Ishikawa (cell line): ENCODE measurements around the gene CEP104.

Source experiments
- CEBPB ChIP-seq: IDR thresholded peaks from 2 replicates; pipeline ENCODE4 v1.6.1; 2012
- CREB1 ChIP-seq: IDR thresholded peaks from 2 replicates; pipeline ENCODE4 v1.6.1; 2012; ENCODE audit warnings: low read depth
- EGR1 ChIP-seq: IDR thresholded peaks from 2 replicates; pipeline ENCODE4 v1.6.1; 2012
- EP300 ChIP-seq: IDR thresholded peaks from 2 replicates; pipeline ENCODE4 v1.6.1; 2012; ENCODE audit warnings: borderline replicate concordance
- RAD21 ChIP-seq: IDR thresholded peaks from 2 replicates; pipeline ENCODE4 v1.6.1; 2012; ENCODE audit warnings: low read depth
- REST ChIP-seq: IDR thresholded peaks from 2 replicates; pipeline ENCODE4 v1.6.1; 2012; ENCODE audit warnings: low read depth, mild to moderate bottlenecking
- TAF1 ChIP-seq: IDR thresholded peaks from 2 replicates; pipeline ENCODE4 v1.6.1; 2012; ENCODE audit warnings: low read depth, mild to moderate bottlenecking
- TF ChIP-seq, protein P1 (sequence below): IDR thresholded peaks from 2 replicates; pipeline ENCODE4 v1.6.1; 2012
- TF ChIP-seq, protein P2 (sequence below): IDR thresholded peaks from 2 replicates; pipeline ENCODE4 v1.6.1; 2012

DNA sequence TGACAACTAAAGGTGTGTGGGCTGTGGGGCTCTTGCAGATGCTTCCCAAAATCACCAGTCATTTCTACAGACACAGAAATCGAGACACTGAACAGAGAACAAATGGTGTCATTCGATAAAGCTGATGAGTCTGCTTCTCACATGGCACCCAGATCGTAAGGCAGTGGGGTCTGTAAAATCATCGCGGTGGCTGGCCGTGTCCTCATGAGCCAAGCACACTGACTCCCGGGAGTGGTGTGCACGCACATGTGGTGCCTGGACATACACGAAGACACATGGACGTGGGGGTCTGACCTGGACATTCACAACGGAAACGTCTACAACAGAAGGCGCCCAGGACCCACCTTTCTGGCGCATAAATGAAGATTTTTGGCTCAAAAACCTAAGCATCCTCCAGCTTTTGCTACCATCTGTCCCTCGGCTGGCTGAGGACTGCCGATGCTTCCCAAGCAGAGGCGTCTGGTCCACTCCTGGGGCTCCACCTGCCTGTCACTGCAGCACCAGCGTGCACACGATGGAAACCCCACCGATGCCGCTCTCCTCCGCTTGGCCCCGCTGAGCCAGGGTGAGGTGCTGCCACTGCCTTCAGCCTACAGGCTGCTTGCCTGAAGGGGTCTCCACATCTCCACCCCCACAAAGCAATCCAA, 77.6 kb downstream of the CEP104 start:
- TF ChIP-seq CREB1 = no peak
- no peak for TF ChIP-seq EP300
- no peak for TF ChIP-seq RAD21
- no peak for TF ChIP-seq REST
- TF ChIP-seq, protein P1, sequence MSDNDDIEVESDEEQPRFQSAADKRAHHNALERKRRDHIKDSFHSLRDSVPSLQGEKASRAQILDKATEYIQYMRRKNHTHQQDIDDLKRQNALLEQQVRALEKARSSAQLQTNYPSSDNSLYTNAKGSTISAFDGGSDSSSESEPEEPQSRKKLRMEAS = no peak
- no peak for TF ChIP-seq EGR1
- TF ChIP-seq, protein P2, sequence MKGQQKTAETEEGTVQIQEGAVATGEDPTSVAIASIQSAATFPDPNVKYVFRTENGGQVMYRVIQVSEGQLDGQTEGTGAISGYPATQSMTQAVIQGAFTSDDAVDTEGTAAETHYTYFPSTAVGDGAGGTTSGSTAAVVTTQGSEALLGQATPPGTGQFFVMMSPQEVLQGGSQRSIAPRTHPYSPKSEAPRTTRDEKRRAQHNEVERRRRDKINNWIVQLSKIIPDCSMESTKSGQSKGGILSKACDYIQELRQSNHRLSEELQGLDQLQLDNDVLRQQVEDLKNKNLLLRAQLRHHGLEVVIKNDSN = no peak
- TF ChIP-seq TAF1 = no peak
- TF ChIP-seq CEBPB = no peak
